Sigmoid colon (tissue), 4 donors: ENCODE measurements around the gene CHID1.

Experiments
- EP300 ChIP-seq, 4 donors: sonication (generic); formaldehyde crosslinking; IDR thresholded peaks; one replicate each; pipeline ENCODE4 v1.6.1; 2017; ENCODE audit warnings: antibody characterized with exemption in 4 of 4
- TF ChIP-seq, protein P1 (sequence below), 4 experiments: fragments of 450-650 bp in 3 of 4; fragments of 200-600 bp in 1 of 4; IDR thresholded peaks; one replicate each; pipeline ENCODE4 v1.5.1; 2016 to 2019; ENCODE audit warnings: antibody characterized with exemption in 4 of 4, mild to moderate bottlenecking in 3 of 4, moderate library complexity in 2 of 4

- no peak for TF ChIP-seq EP300 (IDR thresholded peaks at IDR 0.05)
- TF ChIP-seq, protein P1, sequence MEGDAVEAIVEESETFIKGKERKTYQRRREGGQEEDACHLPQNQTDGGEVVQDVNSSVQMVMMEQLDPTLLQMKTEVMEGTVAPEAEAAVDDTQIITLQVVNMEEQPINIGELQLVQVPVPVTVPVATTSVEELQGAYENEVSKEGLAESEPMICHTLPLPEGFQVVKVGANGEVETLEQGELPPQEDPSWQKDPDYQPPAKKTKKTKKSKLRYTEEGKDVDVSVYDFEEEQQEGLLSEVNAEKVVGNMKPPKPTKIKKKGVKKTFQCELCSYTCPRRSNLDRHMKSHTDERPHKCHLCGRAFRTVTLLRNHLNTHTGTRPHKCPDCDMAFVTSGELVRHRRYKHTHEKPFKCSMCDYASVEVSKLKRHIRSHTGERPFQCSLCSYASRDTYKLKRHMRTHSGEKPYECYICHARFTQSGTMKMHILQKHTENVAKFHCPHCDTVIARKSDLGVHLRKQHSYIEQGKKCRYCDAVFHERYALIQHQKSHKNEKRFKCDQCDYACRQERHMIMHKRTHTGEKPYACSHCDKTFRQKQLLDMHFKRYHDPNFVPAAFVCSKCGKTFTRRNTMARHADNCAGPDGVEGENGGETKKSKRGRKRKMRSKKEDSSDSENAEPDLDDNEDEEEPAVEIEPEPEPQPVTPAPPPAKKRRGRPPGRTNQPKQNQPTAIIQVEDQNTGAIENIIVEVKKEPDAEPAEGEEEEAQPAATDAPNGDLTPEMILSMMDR (IDR thresholded peaks at IDR 0.05), result no peak
Measured at GRCh38 chr11:957212-957920, 46.8 kb upstream of the CHID1 start.
